IMR-90 (cell line): ENCODE results near the gene FAM124B.
A peak's percentile ranks its signal among the peaks of the same experiment; 100 is the strongest.

Source experiments
- MAZ ChIP-seq: IDR thresholded peaks from 2 replicates; pipeline ENCODE4 v1.6.1; 2012; ENCODE audit warnings: low read depth, mild to moderate bottlenecking, low read length, improper control_type of control experiment, moderate library complexity, borderline replicate concordance
- POLR2A ChIP-seq: IDR thresholded peaks from 2 replicates; pipeline ENCODE4 v1.6.1; 2012; ENCODE audit warnings: mild to moderate bottlenecking, low read depth, low read length
- RAD21 ChIP-seq: IDR thresholded peaks from 2 replicates; pipeline ENCODE4 v1.6.1; 2012; ENCODE audit warnings: low read length, improper control_type of control experiment
- TF ChIP-seq, protein P1 (sequence below): conservative IDR thresholded peaks from 2 replicates; pipeline ENCODE4 v1.5.1; 2012; ENCODE audit warnings: mild to moderate bottlenecking, low read depth, low read length, improper control_type of control experiment
- TF ChIP-seq, protein P2 (sequence below): fragments of 150-350 bp; IDR thresholded peaks from 2 replicates; pipeline ENCODE4 v1.6.1; 2016; ENCODE audit warnings: low read depth, mild to moderate bottlenecking, low read length, moderate library complexity, borderline replicate concordance

DNA sequence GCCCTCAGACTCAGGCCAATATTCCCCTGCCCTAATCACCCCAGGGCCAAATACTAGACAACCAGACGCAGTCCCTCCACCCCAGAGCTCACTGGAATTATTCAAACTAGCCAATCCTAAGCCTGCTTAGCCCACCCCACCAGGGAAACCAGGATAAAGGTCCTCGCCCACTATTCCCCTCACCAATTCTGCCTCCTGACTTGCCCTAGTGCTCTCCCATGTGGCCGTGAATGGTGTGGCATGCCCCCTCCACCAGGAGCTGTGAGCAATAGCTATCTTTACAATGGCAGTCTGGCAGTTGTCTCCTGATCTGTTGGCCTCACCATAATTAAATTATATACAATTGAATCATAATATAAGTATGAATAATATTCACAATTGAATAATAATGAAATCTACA, 42.3 kb downstream of the FAM124B start:
- TF ChIP-seq, protein P1, sequence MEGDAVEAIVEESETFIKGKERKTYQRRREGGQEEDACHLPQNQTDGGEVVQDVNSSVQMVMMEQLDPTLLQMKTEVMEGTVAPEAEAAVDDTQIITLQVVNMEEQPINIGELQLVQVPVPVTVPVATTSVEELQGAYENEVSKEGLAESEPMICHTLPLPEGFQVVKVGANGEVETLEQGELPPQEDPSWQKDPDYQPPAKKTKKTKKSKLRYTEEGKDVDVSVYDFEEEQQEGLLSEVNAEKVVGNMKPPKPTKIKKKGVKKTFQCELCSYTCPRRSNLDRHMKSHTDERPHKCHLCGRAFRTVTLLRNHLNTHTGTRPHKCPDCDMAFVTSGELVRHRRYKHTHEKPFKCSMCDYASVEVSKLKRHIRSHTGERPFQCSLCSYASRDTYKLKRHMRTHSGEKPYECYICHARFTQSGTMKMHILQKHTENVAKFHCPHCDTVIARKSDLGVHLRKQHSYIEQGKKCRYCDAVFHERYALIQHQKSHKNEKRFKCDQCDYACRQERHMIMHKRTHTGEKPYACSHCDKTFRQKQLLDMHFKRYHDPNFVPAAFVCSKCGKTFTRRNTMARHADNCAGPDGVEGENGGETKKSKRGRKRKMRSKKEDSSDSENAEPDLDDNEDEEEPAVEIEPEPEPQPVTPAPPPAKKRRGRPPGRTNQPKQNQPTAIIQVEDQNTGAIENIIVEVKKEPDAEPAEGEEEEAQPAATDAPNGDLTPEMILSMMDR: peak; percentile 36
- TF ChIP-seq RAD21 (peak; percentile 37; the same call in 1 of the 2 replicates), POLR2A (no peak), MAZ (no peak)
- TF ChIP-seq, protein P2, sequence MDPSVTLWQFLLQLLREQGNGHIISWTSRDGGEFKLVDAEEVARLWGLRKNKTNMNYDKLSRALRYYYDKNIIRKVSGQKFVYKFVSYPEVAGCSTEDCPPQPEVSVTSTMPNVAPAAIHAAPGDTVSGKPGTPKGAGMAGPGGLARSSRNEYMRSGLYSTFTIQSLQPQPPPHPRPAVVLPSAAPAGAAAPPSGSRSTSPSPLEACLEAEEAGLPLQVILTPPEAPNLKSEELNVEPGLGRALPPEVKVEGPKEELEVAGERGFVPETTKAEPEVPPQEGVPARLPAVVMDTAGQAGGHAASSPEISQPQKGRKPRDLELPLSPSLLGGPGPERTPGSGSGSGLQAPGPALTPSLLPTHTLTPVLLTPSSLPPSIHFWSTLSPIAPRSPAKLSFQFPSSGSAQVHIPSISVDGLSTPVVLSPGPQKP: no peak
